ENCODE measurements around the gene TNFSF15. TPM values are rescaled to one million over a fixed set of nuclear protein-coding genes. Genes with fewer than 3 reads are reported as not detected.

TNFSF15 gene
- total RNA-seq = under 1 TPM; 0.03 to 0.05 TPM
- long read RNA-seq = 0 reads

DNA sequence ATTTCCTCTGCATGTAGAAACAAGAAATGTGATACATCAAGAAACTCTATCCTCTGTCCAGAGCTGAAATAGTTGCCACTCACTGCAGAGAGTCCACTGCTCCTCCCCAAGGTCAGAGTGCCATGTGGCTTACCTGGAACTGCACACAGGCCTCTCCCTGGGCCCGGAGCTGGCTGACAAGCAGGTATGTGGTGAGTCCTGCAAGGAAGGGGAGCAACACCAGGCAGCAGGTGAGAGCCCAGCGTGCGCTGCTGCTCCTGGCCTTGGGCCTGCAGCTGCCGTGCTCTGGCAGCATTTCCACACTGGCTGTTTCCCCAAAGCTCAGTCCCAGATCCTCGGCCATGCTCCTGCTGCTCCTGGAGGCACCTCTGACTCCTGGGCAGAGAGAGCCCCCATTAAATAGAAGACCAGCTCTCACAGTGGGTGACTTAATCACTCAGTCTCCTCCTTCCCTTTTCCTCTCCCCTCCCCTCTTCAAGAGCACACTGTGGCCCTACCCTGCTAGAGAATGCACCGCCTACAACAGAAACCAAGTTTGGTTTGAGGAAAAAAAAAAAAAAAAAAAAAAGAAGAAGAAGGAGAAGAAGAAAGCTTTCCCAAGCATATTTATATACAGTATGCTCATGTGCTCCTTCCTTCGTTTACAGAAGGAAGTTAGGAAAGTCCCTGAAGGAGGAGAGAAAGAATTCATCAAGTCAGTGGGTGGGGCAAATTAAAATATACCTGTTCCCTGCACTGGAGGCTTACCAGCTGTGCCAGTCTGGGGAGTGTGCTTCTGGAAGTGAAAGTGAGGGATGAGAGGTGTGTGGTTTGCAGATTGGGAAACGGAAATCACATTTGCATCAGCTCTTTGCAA, at the start of gene TNFSF15:
TSS of gene TNFSF15 (minus strand) at position 370 of the 856 bp plus-strand sequence. CDS start at position 343, 27 bp downstream.
- intact Hi-C loops (cut with DNase I) = no loop called here
- ATAC-seq (peak; percentile 57 to 88), DNase-seq (no peak)

DNA sequence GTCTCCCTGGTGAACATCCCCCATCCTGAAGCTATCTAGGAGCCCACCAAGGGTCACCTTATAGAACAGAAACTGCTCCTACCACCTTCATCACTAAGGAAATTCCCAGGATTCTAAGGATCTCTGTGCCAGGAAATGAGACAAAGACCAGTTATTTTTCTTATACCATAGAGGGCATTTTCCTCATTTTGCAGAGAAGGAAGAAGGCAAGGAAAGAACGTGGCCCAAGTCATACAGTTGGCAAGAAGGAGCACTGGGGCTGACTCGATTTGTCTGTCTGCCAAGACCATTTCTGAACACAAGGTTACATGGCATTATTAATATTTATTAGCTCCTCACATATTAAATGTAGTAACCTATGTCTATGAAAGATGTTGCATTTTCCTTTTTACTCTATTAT, 49.6 kb upstream of the TNFSF15 start:
- DNase-seq = no peak
- intact Hi-C loops (cut with DNase I) = no loop called here
- no peak for ATAC-seq

DNA sequence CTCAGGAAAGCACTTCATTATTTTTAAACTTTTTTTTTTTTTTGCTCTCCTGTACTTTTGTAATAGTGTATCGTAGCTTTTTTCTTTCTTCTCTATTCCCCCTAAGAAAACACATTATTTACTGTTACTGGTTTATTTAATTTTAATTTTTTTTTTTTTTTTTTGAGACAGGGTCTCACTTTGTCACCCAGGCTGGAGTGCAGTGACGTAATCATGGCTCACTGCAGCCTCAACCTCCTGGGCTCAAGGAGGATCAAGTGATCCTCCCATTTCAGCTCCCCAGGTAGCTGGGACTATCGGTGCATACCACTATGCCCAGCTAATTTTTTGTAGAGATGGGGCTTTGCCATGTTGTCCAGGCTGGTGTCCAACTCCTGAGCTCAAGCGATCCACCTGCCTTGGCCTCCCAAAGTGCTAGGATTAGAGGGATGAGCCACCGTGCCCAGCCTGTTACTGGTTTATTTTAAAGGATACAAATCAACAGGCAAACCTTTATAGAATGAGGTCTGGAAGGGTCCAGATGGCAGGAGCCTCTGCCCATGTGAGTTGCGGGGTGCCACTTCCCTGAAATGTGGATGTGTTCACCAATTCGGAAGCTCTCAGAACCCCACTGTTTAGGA, 49.0 kb upstream of the TNFSF15 start:
- intact Hi-C loops (cut with DNase I) = no loop called here
- ATAC-seq (no peak), DNase-seq (no peak)

DNA sequence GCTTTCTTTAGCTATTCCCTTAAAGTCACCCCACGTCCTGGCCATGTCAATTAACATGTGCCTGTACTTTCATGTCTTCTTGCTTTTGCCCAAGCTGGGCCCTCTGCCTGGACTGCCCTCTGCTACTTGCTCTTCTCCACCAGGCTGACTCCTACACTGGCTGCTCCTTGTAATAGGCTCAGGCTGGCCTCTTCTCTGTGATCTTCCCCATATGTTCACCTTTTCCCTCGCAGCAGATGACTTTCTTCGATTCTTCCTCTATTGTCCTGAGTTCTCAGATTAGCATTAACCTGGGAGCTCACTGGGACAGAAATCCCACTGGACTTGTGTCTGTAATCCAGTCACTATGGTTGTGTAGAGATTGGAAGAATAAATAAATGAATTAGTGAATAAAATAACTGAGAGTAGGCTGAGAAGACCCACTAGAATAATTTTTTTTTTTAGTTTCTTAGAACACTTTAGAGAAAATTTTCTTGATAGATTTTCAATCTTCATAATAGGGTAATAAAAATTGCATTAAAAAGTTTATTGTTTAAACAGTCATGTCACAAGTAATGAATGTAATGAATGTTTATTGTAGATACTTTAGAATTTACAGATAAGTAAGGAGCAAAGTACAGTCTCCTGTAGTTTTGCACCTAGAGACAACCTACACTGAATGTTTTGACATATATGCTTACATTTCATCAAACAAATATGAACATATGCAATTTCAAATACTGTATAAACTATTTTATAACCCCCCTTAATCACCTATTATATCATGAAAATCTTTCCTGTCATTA, 47.4 kb upstream of the TNFSF15 start:
- DNase-seq = no peak
- intact Hi-C loops (cut with DNase I) = no loop called here
- ATAC-seq = no peak

DNA sequence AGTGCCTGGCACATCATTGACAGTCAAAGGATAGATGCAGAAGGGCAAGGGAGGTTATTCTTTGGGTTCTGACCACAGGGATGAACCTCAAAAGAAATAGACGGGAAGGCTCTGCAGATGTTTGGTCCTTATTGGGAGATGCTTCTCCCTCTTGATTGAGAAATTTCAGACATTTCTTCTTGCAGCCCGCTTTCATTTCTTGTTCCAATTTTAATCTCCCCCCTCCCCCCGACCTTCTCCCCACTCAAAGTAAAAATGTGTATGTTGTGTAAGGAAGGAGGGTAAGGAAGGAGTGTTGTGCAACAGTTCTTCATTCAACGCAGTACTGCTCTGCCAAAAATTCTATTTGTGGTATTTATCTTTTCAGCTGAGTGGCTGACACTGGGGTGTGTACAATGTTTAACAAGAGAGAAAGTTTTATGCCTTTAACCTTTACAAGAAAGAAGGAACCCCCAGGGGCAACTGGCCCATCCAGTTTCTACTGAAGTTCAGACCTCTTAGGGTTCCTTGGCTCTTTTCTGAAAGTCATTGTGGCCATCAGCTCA, 46.3 kb upstream of the TNFSF15 start:
- DNase-seq = no peak
- ATAC-seq = peak; percentile 47 to 83
- intact Hi-C loops (cut with DNase I) = no loop called here

DNA sequence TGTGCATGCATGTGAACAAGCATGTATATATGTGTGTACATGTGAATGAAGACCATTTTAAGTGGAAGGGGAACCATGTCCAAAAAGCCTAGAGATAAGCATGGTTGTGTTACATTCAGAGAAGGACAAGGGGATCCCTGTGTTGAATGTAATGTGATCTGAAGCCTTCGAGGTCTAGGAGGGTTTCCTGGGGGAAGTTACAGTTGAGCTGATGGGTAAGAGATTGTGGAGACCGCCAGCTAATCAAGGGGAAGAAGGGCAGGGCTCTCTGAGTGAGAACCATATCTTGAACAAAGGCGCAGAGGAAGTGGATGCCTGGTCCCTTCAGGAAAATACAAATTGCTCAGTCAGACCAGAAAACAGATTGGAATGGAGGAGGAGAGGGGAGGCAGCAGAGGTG, 45.5 kb upstream of the TNFSF15 start:
- intact Hi-C loops (cut with DNase I) = no loop called here
- no peak for ATAC-seq
- no peak for DNase-seq

DNA sequence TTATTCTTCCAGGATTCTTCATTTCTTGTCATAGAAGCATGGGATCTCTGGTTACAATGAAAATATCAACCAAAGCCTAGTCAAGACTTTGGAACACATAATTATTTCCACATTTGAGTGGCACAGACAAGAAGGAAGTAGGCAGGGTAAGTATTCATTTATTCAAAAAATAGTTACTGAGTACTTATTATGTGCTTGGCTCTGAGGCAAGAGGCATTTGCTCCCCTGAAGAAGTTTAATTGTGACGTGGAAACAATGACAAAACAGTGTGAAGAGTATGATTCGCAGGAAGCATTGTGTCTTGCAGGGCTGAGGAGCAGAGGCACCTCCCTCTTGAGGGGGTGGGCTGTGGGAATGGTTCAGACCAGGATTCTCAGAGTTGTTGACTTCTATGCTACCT, 45.0 kb upstream of the TNFSF15 start:
- intact Hi-C loops (cut with DNase I) = no loop called here
- ATAC-seq (no peak), DNase-seq (no peak)

DNA sequence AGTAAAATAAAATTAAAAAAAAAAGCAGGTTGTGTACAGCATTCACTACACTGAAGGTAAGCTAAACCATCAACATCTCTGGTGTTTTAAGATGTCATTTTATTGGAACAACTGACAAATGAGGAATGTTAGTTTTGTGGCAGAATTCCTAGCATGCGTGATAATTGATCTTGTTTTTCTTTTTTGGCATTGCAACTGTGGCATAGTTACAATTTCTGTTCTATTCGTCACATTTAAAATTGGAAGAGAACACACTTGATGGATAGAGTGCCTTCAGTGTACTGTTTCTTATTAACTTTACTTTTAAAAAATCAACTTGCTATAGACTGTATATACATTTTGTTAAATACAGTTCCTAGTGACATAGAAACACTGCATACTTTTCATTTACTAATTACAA, 43.6 kb upstream of the TNFSF15 start:
- intact Hi-C loops (cut with DNase I) = no loop called here
- ATAC-seq (no peak), DNase-seq (no peak)

DNA sequence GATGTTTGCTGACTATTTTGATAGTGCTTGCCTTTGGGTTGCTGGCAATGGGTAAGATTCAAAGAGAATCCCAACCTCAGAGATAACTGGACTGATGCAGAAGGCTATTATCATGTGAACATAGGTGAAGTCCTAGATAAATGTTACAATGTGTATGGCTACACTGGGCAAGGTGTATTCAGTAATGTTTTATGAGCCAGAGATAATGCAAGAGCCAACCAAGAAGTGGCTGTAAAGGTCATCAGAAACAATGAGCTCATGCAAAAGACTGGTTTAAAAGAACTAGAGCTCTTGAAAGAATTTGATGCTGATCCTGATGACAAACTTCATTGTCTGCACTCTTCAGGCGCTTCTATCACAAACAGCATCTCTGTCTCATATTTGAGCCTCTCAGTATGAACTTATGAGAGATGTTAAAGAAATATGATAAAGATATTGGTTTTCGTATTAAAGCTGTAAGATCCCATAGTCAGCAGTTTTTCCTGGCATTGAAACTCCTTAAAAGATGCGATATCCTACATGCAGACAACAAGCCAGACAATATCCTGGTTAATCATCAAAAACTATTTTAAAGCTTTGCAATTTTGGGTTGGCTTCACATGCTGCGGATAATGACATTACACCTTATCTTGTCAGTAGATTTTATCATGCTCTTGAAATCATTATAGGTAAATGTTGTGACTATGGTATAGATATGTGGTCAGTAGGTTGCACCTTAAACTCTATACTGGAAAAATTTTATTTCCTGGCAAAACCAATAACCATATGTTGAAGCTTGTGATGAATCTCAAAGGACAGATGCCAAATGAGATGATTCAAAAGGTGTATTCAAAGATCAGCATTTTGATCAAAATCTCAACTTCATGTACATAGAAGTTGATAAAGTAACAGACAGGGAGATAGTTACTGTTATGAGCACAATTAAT, 41.9 kb upstream of the TNFSF15 start:
- DNase-seq (no peak), ATAC-seq (no peak)
- intact Hi-C loops (cut with DNase I) = no loop called here

DNA sequence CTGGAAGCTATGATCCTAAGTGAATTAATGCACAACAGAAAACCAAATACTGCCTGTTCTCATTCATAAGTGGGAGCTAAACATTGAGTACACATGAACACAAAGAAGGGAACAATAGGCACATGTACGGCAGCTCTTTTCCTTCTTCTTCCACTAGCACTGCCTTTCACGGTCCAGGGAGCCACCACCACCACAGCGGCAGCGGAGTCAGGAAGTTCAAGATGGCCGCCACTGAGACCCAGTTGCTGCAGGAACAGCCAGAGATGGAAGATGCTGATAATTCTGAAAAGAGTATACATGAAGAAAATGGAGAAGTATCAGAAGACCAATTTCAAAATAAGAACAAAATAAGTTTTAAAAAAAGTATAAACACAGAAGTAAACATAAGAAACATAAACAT, 39.5 kb upstream of the TNFSF15 start:
- ATAC-seq (no peak), DNase-seq (no peak)
- intact Hi-C loops (cut with DNase I) = no loop called here

DNA sequence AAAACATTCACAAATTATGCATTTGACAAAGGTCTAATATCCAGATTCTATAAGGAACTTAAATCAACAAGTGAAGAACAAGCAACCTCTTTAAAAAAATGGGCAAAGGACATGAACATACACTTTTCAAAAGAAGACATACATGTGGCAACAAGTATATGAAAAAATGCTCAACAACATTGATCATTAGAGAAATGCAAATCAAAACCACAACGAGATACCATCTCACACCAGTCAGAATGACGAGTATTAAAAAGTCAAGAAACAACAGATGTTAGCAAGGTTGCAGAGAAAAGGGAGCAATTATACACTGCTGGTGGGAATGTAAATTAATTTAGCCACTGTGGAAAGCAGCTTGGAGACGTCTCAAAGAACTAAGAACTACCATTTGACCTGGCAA, 38.9 kb upstream of the TNFSF15 start:
- intact Hi-C loops (cut with DNase I) = no loop called here
- ATAC-seq = no peak
- DNase-seq = no peak

DNA sequence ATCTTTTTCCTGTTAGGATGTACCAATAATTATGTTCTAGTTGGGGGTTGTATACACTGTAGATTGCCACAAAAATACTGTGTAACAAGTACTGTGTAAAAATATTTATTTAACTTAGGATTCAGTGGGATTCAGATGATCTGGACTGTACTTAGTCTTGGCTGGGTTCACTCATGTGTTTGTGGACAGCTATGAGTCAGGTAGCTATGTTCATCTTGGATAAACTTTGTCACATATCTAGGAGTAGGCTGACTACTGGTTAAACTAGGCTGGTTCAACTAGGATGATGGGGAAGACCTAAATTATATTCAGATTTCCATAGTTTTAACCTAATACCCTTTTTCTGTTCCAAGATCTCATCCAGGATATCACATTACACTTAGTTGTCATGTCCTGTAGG, 32.1 kb upstream of the TNFSF15 start:
- no peak for DNase-seq
- intact Hi-C loops (cut with DNase I) = no loop called here

DNA sequence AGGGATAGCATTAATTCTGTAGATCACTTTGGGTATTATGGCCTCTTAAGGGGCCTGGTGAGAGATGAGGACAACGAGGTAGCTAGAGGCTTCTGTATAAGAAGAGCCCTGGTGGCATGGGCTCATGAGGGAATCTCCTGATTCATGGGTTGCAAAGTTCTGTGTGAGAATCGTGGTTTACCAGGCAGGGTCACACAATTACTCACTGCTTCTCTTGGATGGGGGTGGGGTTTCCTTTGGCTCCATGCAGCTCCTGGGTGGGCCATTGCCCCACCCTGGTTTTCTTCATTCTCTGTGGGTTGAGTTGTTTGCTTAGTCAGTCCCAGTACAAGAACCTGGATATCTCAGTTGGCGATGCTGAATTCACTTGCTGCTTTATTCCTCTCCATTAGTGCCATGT, 30.9 kb upstream of the TNFSF15 start:
- no peak for ATAC-seq
- intact Hi-C loops (cut with DNase I) = no loop called here

More for the DNA sequence above, 32.1 kb upstream of the TNFSF15 start:
- no peak for ATAC-seq

DNA sequence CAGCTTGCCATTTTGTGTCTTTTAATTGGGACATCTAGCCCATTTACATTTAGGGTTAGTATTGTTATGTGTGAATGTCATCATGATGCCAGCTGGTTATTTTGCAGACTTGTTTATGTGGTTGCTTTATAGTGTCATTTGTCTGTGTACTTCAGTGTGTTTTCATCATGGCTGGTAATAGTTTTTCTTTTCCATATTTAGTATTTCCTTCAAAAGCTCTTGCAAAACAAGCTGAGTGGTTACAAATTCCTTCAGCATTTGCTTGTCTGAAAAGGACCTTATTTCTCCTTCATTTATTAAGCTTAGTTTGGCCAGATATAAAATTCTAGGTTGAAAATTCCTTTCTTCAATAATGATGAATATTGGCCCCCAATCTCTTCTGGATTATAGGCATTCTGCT, 28.5 kb upstream of the TNFSF15 start:
- no peak for ATAC-seq
- intact Hi-C loops (cut with DNase I) = no loop called here
- DNase-seq = no peak

More for the DNA sequence above, 30.9 kb upstream of the TNFSF15 start:
- no peak for DNase-seq

DNA sequence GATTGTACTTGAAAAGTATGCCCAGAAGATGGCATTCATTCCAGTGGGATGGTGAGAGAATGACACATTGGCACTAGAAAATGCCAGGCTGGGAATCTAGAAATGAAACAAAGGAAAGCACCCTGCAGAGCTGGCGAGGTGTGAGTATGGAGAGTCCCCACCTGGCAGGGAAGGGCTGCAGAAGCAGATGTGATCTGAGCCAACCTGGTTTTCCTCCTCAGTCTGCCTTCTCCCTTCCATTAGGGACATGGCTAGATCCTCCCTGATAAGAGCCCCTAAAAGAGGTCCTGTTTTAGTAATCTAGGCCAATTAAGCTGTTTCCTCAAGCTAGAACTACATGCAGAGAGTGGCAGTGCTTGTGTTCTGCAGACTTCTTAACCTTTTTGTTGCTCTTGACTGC, 24.7 kb upstream of the TNFSF15 start:
- no peak for ATAC-seq

DNA sequence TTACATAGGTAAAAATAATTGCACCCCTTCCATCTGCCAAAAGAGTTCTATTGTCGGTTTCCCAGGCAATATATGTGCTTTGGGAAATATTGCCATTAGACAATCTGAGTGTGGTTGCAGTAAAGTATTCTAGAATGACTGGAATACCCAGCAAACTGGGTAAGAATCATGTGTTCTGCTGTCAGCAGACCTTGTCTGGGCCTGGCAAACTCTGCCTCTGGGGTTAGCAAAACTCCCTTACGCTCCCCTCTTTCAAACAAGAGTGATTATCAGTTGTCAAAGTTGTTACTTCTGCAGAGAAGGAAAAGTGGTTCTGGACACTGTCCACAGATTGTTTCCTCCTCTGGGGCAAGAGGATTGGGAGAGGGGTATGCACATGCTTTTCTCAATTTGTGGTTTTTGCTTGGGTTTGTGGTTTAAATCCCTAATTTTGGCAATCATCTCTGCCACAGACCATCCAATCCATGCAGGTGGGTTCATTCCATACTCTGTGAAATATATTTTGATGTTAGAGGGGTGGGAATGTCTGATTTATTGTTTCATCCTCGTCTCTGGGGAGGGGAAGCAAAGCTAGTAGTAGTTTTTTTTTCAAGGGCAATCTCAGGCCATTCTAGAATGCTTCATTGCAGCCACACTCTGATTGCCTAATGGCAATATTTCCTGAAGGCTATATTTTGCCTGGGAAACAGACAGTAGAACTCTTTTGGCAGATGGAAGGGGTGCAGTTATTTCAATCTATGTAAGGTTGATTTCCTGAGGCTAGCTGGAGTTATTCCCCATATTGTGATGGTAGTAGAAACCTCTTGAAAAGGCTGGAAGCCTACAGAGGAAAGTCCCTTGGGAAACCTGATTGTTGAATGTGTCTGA, 24.0 kb upstream of the TNFSF15 start:
- intact Hi-C loops (cut with DNase I) = no loop called here
- DNase-seq = no peak
- ATAC-seq = no peak

More for the DNA sequence above, 24.7 kb upstream of the TNFSF15 start:
- no peak for DNase-seq
- intact Hi-C loops (cut with DNase I) = no loop called here

DNA sequence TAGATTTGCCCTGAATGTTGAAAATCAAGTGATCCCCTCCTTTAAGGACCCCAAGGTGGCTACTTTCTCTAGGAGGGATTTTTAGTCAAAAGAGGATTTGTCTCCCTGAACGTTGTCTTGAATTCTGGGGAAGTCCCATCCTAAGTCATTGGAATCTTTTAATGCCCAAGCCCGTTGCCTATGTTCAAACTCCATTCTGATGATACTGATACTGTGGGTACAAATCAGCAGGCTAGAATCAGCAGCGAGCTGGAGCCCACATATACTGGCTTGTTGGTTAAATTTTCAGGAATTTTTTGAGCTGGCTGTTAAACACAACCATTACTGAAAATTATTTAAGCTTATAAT, 22.4 kb upstream of the TNFSF15 start:
- ATAC-seq (no peak), DNase-seq (no peak)
- intact Hi-C loops (cut with DNase I) = no loop called here

Data from left cardiac atrium (tissue), 4 donors.